DMS 273 (cell line): ENCODE data around the gene ACTN1.
A peak's percentile ranks its signal among the peaks of the same experiment; 100 is the strongest.
"Not testable (repeated sequence)": the region's sequence is repeated elsewhere in the genome, so short reads cannot be mapped to it uniquely, and the experiment has no call there.

Experiments used
- DNase-seq: peaks from one replicate; lab custom pipeline; 2025; ENCODE audit not compliant: unreplicated experiment; lab: John Stamatoyannopoulos, UW

Gene ACTN1

GRCh38 chr14:68986926-68987652, 8.0 kb upstream of the ACTN1 start:
- no peak for DNase-seq

- no peak for DNase-seq
These were observed 7.1 kb upstream of the ACTN1 start for GRCh38 chr14:68986225-68986624.

GRCh38 chr14:68984686-68985085, 5.6 kb upstream of the ACTN1 start:
- DNase-seq, result no peak

- no peak for DNase-seq
These were observed 4.1 kb upstream of the ACTN1 start for GRCh38 chr14:68983191-68983590.

GRCh38 chr14:68982581-68982980, 3.5 kb upstream of the ACTN1 start:
- DNase-seq, result no peak

- no peak for DNase-seq
These were observed 2.5 kb upstream of the ACTN1 start for GRCh38 chr14:68981539-68981976.

GRCh38 chr14:68981139-68981538, 2.0 kb upstream of the ACTN1 start:
- no peak for DNase-seq

- DNase-seq, result peak; percentile 60
These were observed 785 bp upstream of the ACTN1 start for GRCh38 chr14:68979722-68980451.

- DNase-seq, result peak; percentile 81
These were observed 760 bp downstream of the ACTN1 start for GRCh38 chr14:68978172-68978911.

- peak; percentile 58 for DNase-seq
These were observed 1.4 kb downstream of the ACTN1 start for GRCh38 chr14:68977718-68978171.

GRCh38 chr14:68977180-68977717, 1.9 kb downstream of the ACTN1 start:
- no peak for DNase-seq

- peak; percentile 15 for DNase-seq
These were observed 2.7 kb downstream of the ACTN1 start for GRCh38 chr14:68976160-68977067.

GRCh38 chr14:68975667-68976066, 3.4 kb downstream of the ACTN1 start:
- no peak for DNase-seq

GRCh38 chr14:68974759-68975347, 4.2 kb downstream of the ACTN1 start:
- DNase-seq, result no peak

- DNase-seq, result no peak
These were observed 5.5 kb downstream of the ACTN1 start for GRCh38 chr14:68973639-68974038.

- DNase-seq, result not testable (repeated sequence)
These were observed 5.9 kb downstream of the ACTN1 start for GRCh38 chr14:68973219-68973565.

GRCh38 chr14:68972507-68973218, 6.4 kb downstream of the ACTN1 start:
- no peak for DNase-seq

- DNase-seq, result no peak
These were observed 7.6 kb downstream of the ACTN1 start for GRCh38 chr14:68971411-68972035.

- no peak for DNase-seq
These were observed 8.4 kb downstream of the ACTN1 start for GRCh38 chr14:68970736-68971135.
